ENCODE data around the gene PTK7. TPM values are rescaled to one million over a fixed set of nuclear protein-coding genes. Genes with fewer than 3 reads are reported as not detected.
"Not testable (repeated sequence)": the region's sequence is repeated elsewhere in the genome, so short reads cannot be mapped to it uniquely, and the experiment has no call there.

PTK7 gene
- total RNA-seq, 2 donors from 2014 or later: 2.8 to 7.8 TPM

DNA sequence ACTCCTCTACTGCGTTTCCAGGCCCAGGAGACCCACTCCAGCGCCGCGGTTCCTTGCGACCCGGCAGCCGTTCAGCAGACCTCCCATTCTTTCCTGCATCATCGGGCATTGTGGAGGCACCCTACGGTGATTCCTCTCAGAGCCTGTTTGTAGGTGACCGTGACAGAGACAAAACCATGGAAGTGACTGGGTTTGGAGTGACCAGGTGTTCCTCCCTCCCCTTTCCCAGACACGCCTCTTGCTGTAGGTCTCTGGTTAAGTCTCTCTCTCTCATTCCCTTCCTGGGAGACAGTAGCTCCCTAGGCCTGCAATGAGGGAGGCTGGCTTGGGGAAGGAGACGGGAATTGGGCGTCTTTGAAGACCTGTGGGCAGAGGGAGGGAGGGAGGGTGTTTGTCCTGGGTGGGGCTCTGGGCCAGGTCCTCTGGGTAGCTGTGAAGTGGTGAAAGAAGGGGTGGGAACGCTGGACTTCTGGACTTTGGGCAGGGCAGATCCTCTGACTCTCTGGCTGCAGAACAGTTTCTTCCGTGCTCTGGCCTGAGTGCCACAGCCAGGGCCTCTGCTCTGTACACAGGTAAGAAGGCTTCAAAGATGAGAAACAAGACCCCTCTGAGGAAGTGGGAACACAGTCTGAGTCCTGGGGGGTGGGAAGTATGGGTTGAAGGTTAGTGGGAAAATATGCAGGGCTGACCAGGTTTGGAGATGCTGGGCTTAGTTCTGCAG lies 15.9 kb upstream of the PTK7 start:
- Mint-ChIP-seq H3K27me3 (ENCODE audit: low read depth) (no peaks in the 10 kb centered on the region), H3K4me1 (ENCODE audit: low read depth) (peaks cover 43% of the 10 kb centered on the region), H3K27ac (peak overlapping the region; percentile 96), H3K36me3 (ENCODE audit: insufficient read depth in 2 of 2) (no peaks in the 10 kb centered on the region), H3K9me3 (no peaks in the 10 kb centered on the region), H3K4me3 (peak overlapping the region; percentile 90 to 94)
- ATAC-seq (replicated peaks in 1 of 2) (no peak), DNase-seq (no peak)

DNA sequence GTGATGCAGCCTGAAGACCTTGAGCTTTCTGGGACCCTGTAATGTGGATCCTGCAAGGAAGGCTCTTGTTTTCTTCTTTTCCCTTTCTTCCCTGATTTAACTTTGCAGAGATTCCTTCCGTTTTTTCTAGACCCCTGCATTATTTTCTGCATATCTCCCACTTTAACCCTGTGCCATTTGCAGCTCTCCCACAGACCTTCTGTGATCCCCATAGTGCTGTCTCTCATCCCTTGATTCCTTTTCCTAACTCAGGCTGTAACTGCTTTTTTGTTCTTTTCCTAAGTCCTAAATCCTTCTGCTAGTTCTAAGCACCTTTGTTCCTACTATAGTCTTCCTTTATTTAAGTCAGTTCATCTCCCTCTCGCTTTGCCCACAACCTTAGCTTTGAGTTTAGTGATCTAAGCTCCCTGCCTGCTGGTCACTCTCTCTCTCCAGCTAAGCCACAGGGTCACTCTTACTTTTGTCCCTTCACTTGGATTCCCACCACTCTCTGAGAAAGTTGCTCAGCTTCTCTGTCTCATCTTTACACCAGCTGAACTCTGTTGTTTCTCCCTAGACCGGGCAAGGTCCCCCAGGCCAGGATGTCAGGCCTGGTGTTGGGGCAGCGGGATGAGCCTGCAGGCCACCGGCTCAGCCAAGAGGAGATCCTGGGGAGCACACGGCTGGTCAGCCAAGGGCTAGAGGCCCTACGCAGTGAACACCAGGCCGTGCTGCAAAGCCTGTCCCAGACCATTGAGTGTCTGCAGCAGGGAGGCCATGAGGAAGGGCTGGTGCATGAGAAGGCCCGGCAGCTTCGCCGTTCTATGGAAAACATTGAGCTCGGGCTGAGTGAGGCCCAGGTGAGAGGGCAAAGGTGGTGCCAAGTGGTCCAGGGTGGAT lies 15.1 kb upstream of the PTK7 start:
- Mint-ChIP-seq H3K9me3 (no peaks in the 10 kb centered on the region), H3K4me3 (peak overlapping the region; percentile 90 to 94), H3K36me3 (ENCODE audit: insufficient read depth in 2 of 2) (no peaks in the 10 kb centered on the region), H3K27ac (peak overlapping the region; percentile 10), H3K4me1 (ENCODE audit: low read depth) (peaks cover 41% of the 10 kb centered on the region), H3K27me3 (ENCODE audit: low read depth) (no peaks in the 10 kb centered on the region)
- DNase-seq: no peak
- ATAC-seq (replicated peaks in 1 of 2): no peak

DNA sequence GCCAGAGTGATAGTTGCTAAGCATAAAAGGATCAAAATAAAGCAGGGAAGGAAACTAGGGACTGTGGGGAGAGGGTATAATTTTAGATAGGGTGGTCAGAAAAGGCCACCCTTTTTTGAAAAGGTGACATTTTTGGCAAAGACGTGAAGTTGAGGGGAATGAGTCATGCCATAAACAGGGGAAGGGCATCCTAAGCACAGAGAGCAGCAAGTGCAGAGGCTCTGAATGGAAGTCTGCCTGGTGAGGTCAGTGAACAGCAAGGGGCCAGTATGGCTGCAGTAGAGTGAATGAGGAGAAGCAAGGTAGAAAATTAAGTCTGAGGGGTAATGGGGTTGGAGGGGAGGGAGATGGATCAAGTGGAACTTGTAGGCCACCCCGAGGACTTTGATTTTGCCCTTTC lies 14.3 kb upstream of the PTK7 start:
- no peaks in the 10 kb centered on the region for H3K9me3 Mint-ChIP-seq
- H3K4me1 Mint-ChIP-seq (ENCODE audit: low read depth): peaks cover 39% of the 10 kb centered on the region
- ATAC-seq (replicated peaks in 1 of 2) (no peak), DNase-seq (no peak)
- H3K4me3 Mint-ChIP-seq: no peak overlapping the region
- peaks cover 0 to 2% of the 10 kb centered on the region in 2 donors for H3K36me3 Mint-ChIP-seq (ENCODE audit: insufficient read depth in 2 of 2)
- H3K27ac Mint-ChIP-seq: no peak overlapping the region
- no peaks in the 10 kb centered on the region for H3K27me3 Mint-ChIP-seq (ENCODE audit: low read depth)

DNA sequence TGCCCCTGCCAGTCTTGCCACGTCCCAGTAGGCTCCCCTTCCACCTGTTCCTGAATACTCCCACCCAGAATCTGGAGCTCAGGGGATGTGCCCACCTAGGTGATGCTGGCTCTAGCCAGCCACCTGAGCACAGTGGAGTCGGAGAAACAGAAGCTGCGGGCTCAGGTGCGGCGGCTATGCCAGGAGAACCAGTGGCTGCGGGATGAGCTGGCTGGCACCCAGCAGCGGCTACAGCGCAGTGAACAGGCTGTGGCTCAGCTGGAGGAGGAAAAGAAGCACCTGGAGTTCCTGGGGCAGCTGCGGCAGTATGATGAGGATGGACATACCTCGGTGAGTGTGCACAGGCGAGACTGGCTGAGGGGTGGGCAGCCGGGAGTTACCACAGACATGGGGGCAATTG lies 13.3 kb upstream of the PTK7 start:
- Mint-ChIP-seq H3K9me3 (no peaks in the 10 kb centered on the region), H3K4me3 (no peak overlapping the region), H3K27ac (no peak overlapping the region), H3K4me1 (ENCODE audit: low read depth) (peaks cover 36% of the 10 kb centered on the region), H3K36me3 (ENCODE audit: insufficient read depth in 2 of 2) (peaks cover 0 to 2% of the 10 kb centered on the region in 2 donors), H3K27me3 (ENCODE audit: low read depth) (no peaks in the 10 kb centered on the region)
- DNase-seq (no peak), ATAC-seq (replicated peaks in 1 of 2) (no peak)

DNA sequence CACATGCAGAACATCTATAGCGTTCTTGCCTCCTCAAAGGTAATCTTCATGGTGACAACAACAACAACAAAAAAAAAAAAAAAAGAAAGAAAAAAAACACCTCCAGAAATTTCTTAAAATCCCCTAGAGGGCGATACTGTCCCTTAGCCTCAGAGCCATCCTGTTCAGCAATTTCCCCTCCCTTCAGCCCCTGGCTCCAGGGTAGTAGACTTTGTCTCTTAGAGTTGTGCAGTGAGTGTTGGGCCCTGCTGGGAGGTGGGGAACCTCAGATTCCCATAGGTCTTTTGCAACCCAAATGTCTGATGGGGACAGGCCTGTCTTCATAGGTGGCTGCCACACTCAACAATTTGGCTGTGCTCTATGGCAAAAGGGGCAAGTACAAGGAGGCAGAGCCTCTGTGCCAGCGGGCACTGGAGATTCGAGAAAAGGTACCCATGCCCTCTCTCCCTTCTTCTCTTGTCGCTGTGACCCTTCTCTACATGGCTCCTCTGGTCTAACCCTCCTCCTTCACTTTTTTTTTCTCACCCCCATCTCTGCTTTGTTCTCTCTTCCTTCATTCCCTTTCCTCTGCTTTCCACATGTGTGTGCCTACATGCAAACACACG lies 6.0 kb upstream of the PTK7 start:
- ATAC-seq (replicated peaks in 1 of 2) (peak; percentile 53 to 68), DNase-seq (peak in 1 of 2 donors; percentile 18)
- H3K4me3 Mint-ChIP-seq: no peak overlapping the region
- H3K36me3 Mint-ChIP-seq (ENCODE audit: insufficient read depth in 2 of 2): peaks cover 2% of the 10 kb centered on the region in 2 donors
- no peaks in the 10 kb centered on the region for H3K4me1 Mint-ChIP-seq (ENCODE audit: low read depth)
- H3K9me3 Mint-ChIP-seq: no peaks in the 10 kb centered on the region
- H3K27ac Mint-ChIP-seq: no peak overlapping the region
- H3K27me3 Mint-ChIP-seq (ENCODE audit: low read depth): no peaks in the 10 kb centered on the region

DNA sequence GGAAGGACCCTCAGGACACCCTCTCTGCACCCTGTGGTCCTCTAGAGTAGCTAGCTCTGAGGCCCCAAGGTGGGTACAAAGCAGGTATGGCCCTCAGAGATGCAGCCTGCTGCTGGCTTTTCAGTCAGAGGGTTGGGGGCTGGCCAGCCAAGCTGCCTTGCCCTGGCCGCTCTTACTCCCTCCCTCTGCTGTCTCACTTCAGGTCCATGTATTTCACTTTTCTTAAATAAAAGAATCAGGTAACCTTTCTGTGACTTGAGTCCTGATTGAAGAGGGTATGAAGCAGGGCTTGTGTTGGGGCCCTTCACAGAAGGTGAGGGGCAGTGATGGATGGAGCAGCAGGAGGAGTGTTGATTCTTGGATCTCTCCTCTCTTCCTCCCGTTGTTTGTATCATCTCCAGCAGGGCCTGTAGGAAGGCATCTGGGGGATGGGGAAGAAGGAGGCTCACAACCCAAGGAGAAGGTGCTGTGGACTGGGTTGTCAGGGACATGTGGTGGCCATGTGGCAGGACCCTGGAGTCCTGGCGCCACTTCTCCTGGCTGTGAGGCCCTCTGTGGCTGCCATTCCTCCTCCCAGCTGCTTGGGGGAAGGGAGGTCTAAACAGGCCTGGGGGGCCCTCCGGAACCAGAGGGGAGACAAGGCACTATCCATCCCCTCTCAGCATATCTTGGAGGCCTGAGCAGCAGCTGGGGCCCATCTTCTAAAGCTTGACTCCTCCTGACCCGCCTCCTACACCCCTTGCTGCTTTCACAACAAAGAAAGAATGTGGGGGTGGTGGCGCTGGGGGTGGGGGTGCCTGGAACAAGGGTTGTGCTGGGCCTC lies 1.1 kb upstream of the PTK7 start:
- Mint-ChIP-seq H3K4me3 (peak overlapping the region; percentile 11 to 74), H3K27me3 (ENCODE audit: low read depth) (peaks cover 18% of the 10 kb centered on the region), H3K36me3 (ENCODE audit: insufficient read depth in 2 of 2) (peaks cover 0 to 2% of the 10 kb centered on the region in 2 donors), H3K9me3 (no peaks in the 10 kb centered on the region), H3K4me1 (ENCODE audit: low read depth) (no peaks in the 10 kb centered on the region), H3K27ac (no peak overlapping the region)
- DNase-seq: no peak
- no peak for ATAC-seq (replicated peaks in 1 of 2)

DNA sequence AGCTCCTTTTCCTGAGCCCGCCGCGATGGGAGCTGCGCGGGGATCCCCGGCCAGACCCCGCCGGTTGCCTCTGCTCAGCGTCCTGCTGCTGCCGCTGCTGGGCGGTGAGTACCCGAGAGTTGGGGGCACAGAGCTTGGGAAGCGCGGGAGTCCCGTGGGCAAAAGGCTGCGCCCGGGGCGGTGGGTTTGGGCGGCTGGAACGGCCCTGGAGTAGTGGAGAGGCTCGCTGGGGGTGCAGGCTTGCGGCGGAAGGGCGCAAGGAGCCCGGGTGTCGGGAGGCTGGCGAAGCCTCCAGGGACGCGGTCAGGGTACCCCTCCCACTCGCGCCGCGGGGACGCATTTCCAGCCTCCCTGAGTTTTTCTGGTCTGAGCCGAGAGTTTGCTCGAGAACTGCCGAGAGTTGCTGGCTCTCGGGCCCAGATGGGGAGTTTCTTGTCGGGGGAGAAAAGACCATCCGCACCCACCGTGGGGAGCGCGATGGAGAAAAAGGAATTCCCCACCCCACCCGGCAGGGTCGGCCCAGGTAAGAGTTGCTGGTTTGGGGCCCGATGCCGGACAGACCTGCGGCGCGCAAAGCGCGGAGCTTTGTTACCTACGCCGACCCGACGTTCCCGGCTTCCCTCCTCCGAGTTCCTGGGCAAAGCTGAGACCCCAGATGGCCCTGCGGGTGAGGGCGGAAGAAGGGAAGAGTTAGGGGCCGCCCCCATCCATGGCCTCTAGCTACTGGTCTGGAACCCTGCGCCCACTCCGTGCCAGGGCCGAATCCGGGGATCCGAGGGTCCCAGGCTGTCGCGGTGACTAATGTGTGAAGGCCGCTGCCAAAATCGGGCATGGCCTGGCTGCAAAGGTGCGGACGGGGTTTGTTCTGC lies 584 bp downstream of the PTK7 start:
- Mint-ChIP-seq H3K4me3 (peak overlapping the region; percentile 70 to 81), H3K4me1 (ENCODE audit: low read depth) (no peaks in the 10 kb centered on the region), H3K27ac (no peak overlapping the region), H3K9me3 (no peaks in the 10 kb centered on the region), H3K36me3 (ENCODE audit: insufficient read depth in 2 of 2) (peaks cover 0 to 2% of the 10 kb centered on the region in 2 donors), H3K27me3 (ENCODE audit: low read depth) (peaks cover 25% of the 10 kb centered on the region)
- ATAC-seq (replicated peaks in 1 of 2) (peak; percentile 28 to 43), DNase-seq (peak in 1 of 2 donors; percentile 11)

DNA sequence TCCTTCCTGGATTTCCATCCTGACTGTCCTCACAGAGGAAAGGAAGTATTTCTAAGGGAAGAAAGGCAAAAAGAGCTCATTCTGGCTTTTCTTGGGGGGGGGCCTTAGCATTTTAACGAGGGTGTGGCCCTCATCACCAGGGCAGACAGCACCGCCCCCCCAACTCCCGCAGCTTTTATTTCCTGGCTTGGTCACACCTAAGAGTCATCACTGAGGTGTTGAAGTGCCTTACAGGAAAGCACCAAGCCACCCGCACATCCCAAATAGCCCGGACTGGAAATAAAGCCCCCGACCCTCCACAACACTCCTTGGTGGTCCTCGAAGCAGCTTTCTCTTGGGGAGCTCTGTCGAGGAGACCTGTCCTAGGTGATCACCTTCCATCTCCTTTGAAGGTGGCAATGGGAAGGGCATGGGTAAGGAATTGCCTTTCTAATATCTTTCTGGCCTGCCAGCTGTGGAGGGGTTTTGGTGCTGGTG lies 1.3 kb downstream of the PTK7 start:
- no peaks in the 10 kb centered on the region for H3K4me1 Mint-ChIP-seq (ENCODE audit: low read depth)
- DNase-seq (no peak), ATAC-seq (replicated peaks in 1 of 2) (no peak)
- peak overlapping the region; percentile 70 to 81 for H3K4me3 Mint-ChIP-seq
- no peaks in the 10 kb centered on the region for H3K9me3 Mint-ChIP-seq
- no peak overlapping the region for H3K27ac Mint-ChIP-seq
- H3K27me3 Mint-ChIP-seq (ENCODE audit: low read depth): peaks cover 25% of the 10 kb centered on the region
- H3K36me3 Mint-ChIP-seq (ENCODE audit: insufficient read depth in 2 of 2): peaks cover 0 to 2% of the 10 kb centered on the region in 2 donors

DNA sequence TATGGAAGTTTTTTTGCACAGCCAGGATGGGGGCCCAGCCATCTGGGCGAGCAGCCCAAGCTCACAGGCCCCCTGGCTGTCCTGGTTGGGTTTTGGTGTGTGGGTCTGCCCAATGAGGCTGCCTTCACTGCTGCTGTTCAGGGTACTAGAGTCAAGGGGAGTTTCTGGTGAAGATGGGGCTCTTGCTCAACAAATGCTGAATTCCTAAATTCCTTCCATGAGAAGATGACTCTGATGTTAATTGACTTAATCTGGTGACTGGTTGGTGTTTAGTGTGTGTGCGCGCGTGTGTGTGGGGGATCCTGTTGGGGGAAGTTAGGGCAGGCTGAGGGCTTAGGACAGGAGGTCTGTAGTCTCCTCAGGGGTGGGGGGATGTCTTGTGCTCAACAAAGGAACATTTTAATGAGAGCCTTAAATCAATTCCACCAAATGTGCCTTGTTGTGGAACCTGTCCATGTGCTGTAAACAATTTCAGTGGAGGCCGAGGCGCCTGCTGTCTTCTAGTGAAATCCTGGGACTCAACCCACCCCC lies 1.9 kb downstream of the PTK7 start:
- ATAC-seq (replicated peaks in 1 of 2): no peak
- DNase-seq: no peak
- no peak overlapping the region for H3K4me3 Mint-ChIP-seq
- H3K27ac Mint-ChIP-seq: no peak overlapping the region
- no peaks in the 10 kb centered on the region for H3K4me1 Mint-ChIP-seq (ENCODE audit: low read depth)
- H3K27me3 Mint-ChIP-seq (ENCODE audit: low read depth): peaks cover 25% of the 10 kb centered on the region
- H3K36me3 Mint-ChIP-seq (ENCODE audit: insufficient read depth in 2 of 2): no peaks in the 10 kb centered on the region
- H3K9me3 Mint-ChIP-seq: no peaks in the 10 kb centered on the region

DNA sequence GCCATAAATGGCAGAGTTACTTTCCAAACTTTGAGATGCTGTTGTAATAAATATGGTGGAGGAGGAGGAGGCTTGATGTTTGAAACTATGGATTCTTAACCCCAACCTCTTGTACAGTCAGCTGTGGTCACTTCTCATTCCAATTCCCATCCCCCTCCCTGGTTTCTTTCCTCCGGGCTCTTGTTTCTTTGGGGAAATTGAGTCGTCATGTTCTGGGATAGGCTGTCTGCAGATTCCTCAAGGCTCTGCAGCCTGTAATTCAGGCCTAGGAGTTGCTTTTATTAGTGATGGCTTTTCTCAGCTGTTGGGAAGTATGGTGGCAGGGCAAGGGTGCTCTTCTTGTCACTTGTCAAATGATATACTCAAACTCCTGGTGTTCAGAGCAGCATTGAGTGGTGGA lies 2.6 kb downstream of the PTK7 start:
- no peak for DNase-seq
- no peak for ATAC-seq (replicated peaks in 1 of 2)
- peaks cover 25% of the 10 kb centered on the region for H3K27me3 Mint-ChIP-seq (ENCODE audit: low read depth)
- no peaks in the 10 kb centered on the region for H3K4me1 Mint-ChIP-seq (ENCODE audit: low read depth)
- H3K36me3 Mint-ChIP-seq (ENCODE audit: insufficient read depth in 2 of 2): no peaks in the 10 kb centered on the region
- no peak overlapping the region for H3K4me3 Mint-ChIP-seq
- H3K27ac Mint-ChIP-seq: no peak overlapping the region
- no peaks in the 10 kb centered on the region for H3K9me3 Mint-ChIP-seq

DNA sequence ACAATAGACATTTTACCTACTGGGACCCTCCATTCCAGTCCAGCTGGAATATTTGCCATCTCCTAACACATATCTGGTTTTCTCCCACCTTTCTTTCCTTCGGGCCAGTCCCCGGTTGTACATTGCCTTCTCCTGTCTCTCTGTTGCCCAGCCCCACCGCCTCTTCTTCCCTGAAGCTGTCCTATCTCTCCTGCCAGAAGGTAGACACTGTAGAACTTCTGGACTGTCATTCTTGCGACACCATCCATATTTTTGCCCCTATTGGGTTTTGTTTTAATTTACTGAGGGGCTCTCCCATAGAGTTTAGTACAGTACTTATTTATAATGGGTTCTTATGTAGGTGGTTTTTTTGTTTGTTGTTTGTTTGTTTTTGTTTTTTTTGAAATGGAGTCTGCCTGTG lies 4.9 kb downstream of the PTK7 start:
- no peak overlapping the region for H3K27ac Mint-ChIP-seq
- H3K9me3 Mint-ChIP-seq: no peaks in the 10 kb centered on the region
- ATAC-seq (replicated peaks in 1 of 2) (no peak), DNase-seq (no peak)
- peaks cover 4% of the 10 kb centered on the region for H3K4me1 Mint-ChIP-seq (ENCODE audit: low read depth)
- no peaks in the 10 kb centered on the region for H3K36me3 Mint-ChIP-seq (ENCODE audit: insufficient read depth in 2 of 2)
- no peak overlapping the region for H3K4me3 Mint-ChIP-seq
- H3K27me3 Mint-ChIP-seq (ENCODE audit: low read depth): peaks cover 25% of the 10 kb centered on the region

DNA sequence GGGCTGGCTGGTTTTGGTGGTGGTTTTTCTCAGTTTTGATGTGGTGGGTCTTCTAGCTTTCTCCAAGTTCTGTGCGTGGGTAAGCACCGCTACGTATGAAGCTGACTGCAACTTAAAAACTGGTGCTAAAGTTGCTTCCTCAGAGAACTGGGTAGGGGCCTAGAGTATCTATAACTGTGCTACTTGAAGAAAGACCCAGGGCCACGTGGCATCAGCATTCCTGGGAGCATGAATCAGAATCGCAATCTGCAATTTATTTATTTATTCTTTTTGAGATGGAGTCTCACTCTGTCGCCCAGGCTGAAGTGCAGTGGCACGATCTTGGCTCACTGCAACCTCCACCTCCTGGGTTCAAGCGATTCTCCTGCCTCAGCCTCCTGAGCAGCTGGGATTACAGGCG lies 5.8 kb downstream of the PTK7 start:
- ATAC-seq (replicated peaks in 1 of 2); H3K27ac Mint-ChIP-seq; DNase-seq; H3K9me3 Mint-ChIP-seq; H3K4me3 Mint-ChIP-seq; H3K36me3 Mint-ChIP-seq (ENCODE audit: insufficient read depth in 2 of 2): not testable (repeated sequence)
- Mint-ChIP-seq H3K4me1 (ENCODE audit: low read depth) (peaks cover 13% of the 10 kb centered on the region), H3K27me3 (ENCODE audit: low read depth) (peaks cover 22% of the 10 kb centered on the region)

All from activated T-cell treated with anti-CD3 and anti-CD28 coated beads, Interleukin-2, amount 50 U/mL, for 72 hours (primary cell).